A549 (cell line): ENCODE data around the gene CORO2B. TPM values are rescaled to one million over a fixed set of nuclear protein-coding genes. Genes with fewer than 3 reads are reported as not detected.

Experiments used
- ATAC-seq, 2 experiments: fragments of 200-7000 bp in 1 of 2; fragments of >200 bp in 1 of 2; cut with Nextera tagmentation in 1 of 2; cut with Tn5 transposase in 1 of 2; 3 replicates each; pipeline versions ENCODE4 v1.8.0 to v1.9.1; 2018 to 2020; ENCODE audit warnings: mild to moderate bottlenecking in 1 of 2, moderate library complexity in 1 of 2
- CTCF ChIA-PET: fragments of 300-600 bp; sonication (Branson Sonifier 250); formaldehyde crosslinking; extraction: SDS; loops from one replicate; lab custom pipeline; 2021; ENCODE audit warnings: antibody characterized with exemption, inconsistent platforms; lab: Yijun Ruan, JAX
- POLR2A ChIA-PET: fragments of 350-600 bp; formaldehyde crosslinking; extraction: SDS; loops from one replicate; lab custom pipeline; 2021; ENCODE audit warnings: antibody characterized with exemption, inconsistent platforms; lab: Yijun Ruan, JAX
- DNase-seq, 2 experiments: peaks; one replicate each; pipeline versions ENCODE4 v3.0.0 to v3.0.0-alpha.2; 2011 to 2016; ENCODE audit warnings: low read depth in 1 of 2, low spot score in 1 of 2
- FAIRE-seq: peaks from 2 replicates; lab custom pipeline; 2011; peaks lifted over from hg19 to GRCh38; lab: Jason Lieb, UNC
- H3K27ac ChIP-seq, 2 experiments: fragments of >200 bp; sonication (Bioruptor Twin); formaldehyde crosslinking; 3 replicates each; pipeline ENCODE4 v1.5.1; 2016 to 2017
- H3K4me1 ChIP-seq: fragments of >200 bp; sonication (Bioruptor Twin); formaldehyde crosslinking; 3 replicates; pipeline ENCODE4 v1.6.1; 2016
- H3K4me2 ChIP-seq: fragments of >200 bp; sonication (Bioruptor Twin); formaldehyde crosslinking; 3 replicates; pipeline ENCODE4 v1.6.1; 2016
- H3K4me3 ChIP-seq: fragments of >200 bp; sonication (Bioruptor Twin); formaldehyde crosslinking; 3 replicates; pipeline ENCODE4 v1.5.1; 2016
- H3K9me3 ChIP-seq: fragments of >200 bp; sonication (Bioruptor Twin); formaldehyde crosslinking; 3 replicates; pipeline ENCODE4 v1.6.1; 2016
- CBX8 ChIP-seq: fragments of 200-600 bp; sonication (generic); IDR thresholded peaks from 2 replicates; pipeline ENCODE4 v1.6.1; 2016
- CHD2 ChIP-seq: fragments of 150-350 bp; IDR thresholded peaks from 2 replicates; pipeline ENCODE4 v1.6.1; 2014; ENCODE audit warnings: low read length; ENCODE audit not compliant: partially characterized antibody
- EHF ChIP-seq: fragments of 250-450 bp; sonication (Bioruptor Pico); IDR thresholded peaks from 2 replicates; pipeline ENCODE4 v1.5.0; 2020; ENCODE audit warnings: mild to moderate bottlenecking
- EHMT2 ChIP-seq: fragments of 200-600 bp; sonication (generic); IDR thresholded peaks from 2 replicates; pipeline ENCODE4 v1.6.1; 2016; ENCODE audit warnings: antibody characterized with exemption, low read depth, mild to moderate bottlenecking, moderate library complexity
- ESRRA ChIP-seq: fragments of 150-350 bp; IDR thresholded peaks from 2 replicates; pipeline ENCODE4 v1.6.1; 2014; ENCODE audit warnings: mild to moderate bottlenecking, low read length, borderline replicate concordance
- FOSB ChIP-seq: fragments of 250-450 bp; sonication (Bioruptor Pico); IDR thresholded peaks from 2 replicates; pipeline ENCODE4 v1.5.0; 2020; ENCODE audit warnings: mild to moderate bottlenecking, moderate library complexity
- FOXS1 ChIP-seq: fragments of 250-450 bp; sonication (Bioruptor Pico); IDR thresholded peaks from 2 replicates; pipeline ENCODE4 v1.5.0; 2020; ENCODE audit warnings: mild to moderate bottlenecking, moderate library complexity
- GATA3 ChIP-seq: IDR thresholded peaks from 2 replicates; pipeline ENCODE4 v1.6.1; 2012; ENCODE audit warnings: borderline replicate concordance
- HDAC2 ChIP-seq: fragments of 200-600 bp; sonication (generic); IDR thresholded peaks from 2 replicates; pipeline ENCODE4 v1.6.1; 2016
- HES2 ChIP-seq: fragments of >200 bp; sonication (Bioruptor Twin); formaldehyde crosslinking; IDR thresholded peaks from 2 replicates; pipeline ENCODE4 v1.6.1; 2016
- HEYL ChIP-seq: fragments of 250-450 bp; sonication (Bioruptor Pico); IDR thresholded peaks from 2 replicates; pipeline ENCODE4 v1.8.0; 2021; ENCODE audit warnings: mild to moderate bottlenecking, moderate library complexity
- JUNB ChIP-seq: fragments of >200 bp; sonication (Bioruptor Twin); formaldehyde crosslinking; IDR thresholded peaks from 2 replicates; pipeline ENCODE4 v1.6.1; 2016
- MAZ ChIP-seq: fragments of 150-350 bp; IDR thresholded peaks from 2 replicates; pipeline ENCODE4 v1.6.1; 2014; ENCODE audit warnings: antibody characterized with exemption, low read depth, low read length, borderline replicate concordance
- MYC ChIP-seq: IDR thresholded peaks from 2 replicates; pipeline ENCODE4 v1.6.1; 2012; ENCODE audit warnings: mild to moderate bottlenecking, inconsistent platforms, low read length, improper control_type of control experiment, borderline replicate concordance
- NPAS2 ChIP-seq: fragments of 250-450 bp; sonication (Bioruptor Pico); IDR thresholded peaks from 2 replicates; pipeline ENCODE4 v1.8.0; 2022; ENCODE audit warnings: mild to moderate bottlenecking, moderate library complexity, borderline replicate concordance
- PBX3 ChIP-seq: IDR thresholded peaks from 2 replicates; pipeline ENCODE4 v1.6.1; 2012
- PHF8 ChIP-seq: fragments of 200-600 bp; sonication (generic); IDR thresholded peaks from 2 replicates; pipeline ENCODE4 v1.6.1; 2016; ENCODE audit warnings: low read depth, mild to moderate bottlenecking, antibody characterized with exemption, moderate library complexity, borderline replicate concordance
- RARB ChIP-seq: fragments of 250-450 bp; sonication (Bioruptor Pico); IDR thresholded peaks from 2 replicates; pipeline ENCODE4 v1.8.0; 2021; ENCODE audit warnings: mild to moderate bottlenecking, moderate library complexity
- TP53 ChIP-seq: fragments of 250-450 bp; sonication (Bioruptor Pico); IDR thresholded peaks from 2 replicates; pipeline ENCODE4 v1.5.0; 2021; ENCODE audit warnings: mild to moderate bottlenecking, moderate library complexity
- USF2 ChIP-seq: fragments of 450-650 bp; IDR thresholded peaks from 2 replicates; pipeline ENCODE4 v1.6.1; 2014; ENCODE audit warnings: antibody characterized with exemption
- ZFP36 ChIP-seq: fragments of 450-650 bp; IDR thresholded peaks from 2 replicates; pipeline ENCODE4 v1.6.1; 2014; ENCODE audit warnings: borderline replicate concordance; ENCODE audit not compliant: partially characterized antibody
- ZSCAN20 ChIP-seq: fragments of 250-450 bp; sonication (Bioruptor Pico); IDR thresholded peaks from 2 replicates; pipeline ENCODE4 v1.8.0; 2022; ENCODE audit warnings: mild to moderate bottlenecking, moderate library complexity
- WGBS: methylation state at CpG from one replicate; pipeline ENCODE4 v1.1.6; 2017; ENCODE audit errors: missing lambda C conversion rate; 5-methylcytosine and 5-hydroxymethylcytosine counted together
- polyA plus RNA-seq, 4 experiments: library from polyadenylated mRNA; depleted of rRNA in 3 of 4; stranded (reverse); fragments of >200 nt; fragmentation: RNase III in 1 of 4; extraction: RNeasy Plus Mini Kit Qiagen cat#74134 plus additional on column Dnase treatment in 1 of 4; gene quantifications; 2 replicates in 3 of 4; 3 replicates in 1 of 4; pipeline ENCODE4 v1.2.3, GENCODE V29; 2011 to 2017
- TF ChIP-seq, protein P1 (sequence below): fragments of 250-450 bp; sonication (Bioruptor Pico); IDR thresholded peaks from 2 replicates; pipeline ENCODE4 v1.5.0; 2020; ENCODE audit warnings: low read depth, mild to moderate bottlenecking, moderate library complexity

Gene CORO2B
- polyA plus RNA-seq, 2 of the 4 experiments (the other 2 are of a cell fraction): 2.0 to 2.3 TPM

DNA sequence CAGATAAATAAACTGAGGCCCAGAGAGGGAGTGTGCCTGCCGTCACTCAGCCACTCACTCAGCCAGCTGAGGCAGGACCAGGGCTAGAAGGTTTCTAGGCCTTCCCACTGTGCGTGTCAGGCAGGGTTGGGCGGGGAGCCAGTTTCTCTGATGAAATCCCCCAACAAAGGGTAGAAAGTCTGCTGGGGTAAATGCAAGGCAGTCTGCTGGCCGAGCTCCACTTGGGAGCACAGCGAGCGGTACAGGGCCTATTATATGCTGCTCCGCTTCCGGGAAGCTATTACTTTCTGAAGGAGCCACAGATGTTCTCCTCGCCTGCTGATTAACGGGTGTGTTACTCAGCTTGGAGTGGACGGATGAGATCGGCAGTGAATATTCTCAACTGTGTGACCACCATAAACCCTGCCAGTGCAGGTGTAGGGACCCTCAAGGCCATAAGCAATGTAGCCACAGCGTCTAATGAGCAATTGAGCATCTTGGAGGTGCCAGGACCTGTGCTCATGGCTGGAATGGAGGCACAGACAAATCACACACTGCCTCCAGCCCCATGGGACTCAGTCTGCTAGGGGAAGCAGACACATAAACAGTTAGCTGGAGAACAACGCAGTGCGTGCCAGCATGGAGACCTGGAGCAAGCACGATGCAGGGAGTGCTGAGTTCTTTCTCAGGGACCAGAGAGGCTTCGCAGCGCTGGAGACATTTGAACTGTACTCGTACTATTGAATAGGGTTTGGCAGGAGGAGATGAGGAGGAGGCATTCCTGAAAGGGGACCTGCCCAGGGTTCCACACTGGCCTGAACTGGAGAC is 42.1 kb downstream of the CORO2B start:
- H3K4me1 ChIP-seq: 0 out of 3 replicates have a peak, but pooled peaks cover 3% of the 10 kb centered on the region
- FAIRE-seq: no peak
- ChIA-PET POLR2A (no interaction called here), CTCF (interaction anchor here (0.6 to 1.9 kb wide), 9 partner anchors 8 to 1887 kb away, joined by 3 to 8 read pairs (median 4); no protein-coding TSS in a partner anchor)
- no peak; a peak in 1 of 6 replicates for ATAC-seq
- H3K27ac ChIP-seq: no peak overlapping the region
- DNase-seq: no peak
- TF ChIP-seq CHD2: no peak
- TF ChIP-seq HDAC2: no peak
- no peak for TF ChIP-seq NPAS2 (CRISPR knock-in tag)
- TF ChIP-seq PHF8: no peak
- TF ChIP-seq USF2: no peak
- no peak for TF ChIP-seq JUNB
- no peak for TF ChIP-seq FOSB (CRISPR knock-in tag)
- no peak for TF ChIP-seq FOXS1 (CRISPR knock-in tag)
- TF ChIP-seq MYC: no peak
- TF ChIP-seq RARB (CRISPR knock-in tag): no peak
- TF ChIP-seq ZSCAN20 (CRISPR knock-in tag): no peak
- TF ChIP-seq, all 56 proteins: peak for 0
- H3K9me3 ChIP-seq: no peaks in the 10 kb centered on the region
- WGBS: 88% methylated on average over 19 of the region's 19 CpGs
- H3K4me3 ChIP-seq: no peak overlapping the region
- no peak overlapping the region for H3K4me2 ChIP-seq

DNA sequence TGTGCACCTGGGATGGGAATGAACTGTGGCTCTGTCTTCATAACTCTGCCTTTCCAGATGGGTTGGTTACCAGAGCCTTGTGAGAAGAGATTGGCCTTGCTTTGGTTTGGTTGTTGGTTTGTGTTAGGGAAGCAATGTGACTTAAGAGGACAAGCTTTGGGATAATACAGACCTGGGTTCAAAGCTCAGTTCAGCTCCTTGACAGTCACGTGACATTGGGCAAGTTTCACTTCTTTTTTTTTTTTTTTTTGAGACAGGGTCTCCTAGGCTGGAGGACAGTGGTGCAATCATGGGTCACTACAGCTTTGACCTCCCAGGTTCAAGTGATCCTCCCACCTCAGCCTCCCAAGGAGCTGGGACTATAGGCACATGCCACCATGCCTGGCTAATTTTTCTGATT is 42.7 kb downstream of the CORO2B start:
- ATAC-seq: no peak
- no peak for FAIRE-seq
- TF ChIP-seq GATA3 (no peak), MAZ (no peak), TP53 (CRISPR knock-in tag) (no peak), HEYL (no peak)
- CTCF ChIA-PET: interaction anchor here (0.6 to 1.7 kb wide), 5 partner anchors 9 to 1886 kb away, joined by 3 to 8 read pairs (median 4); no protein-coding TSS in a partner anchor
- Histone ChIP-seq H3K9me3 (no peaks in the 10 kb centered on the region), H3K4me1 (0 out of 3 replicates have a peak, but pooled peaks cover 3% of the 10 kb centered on the region), H3K27ac (no peak overlapping the region), H3K4me3 (no peak overlapping the region), H3K4me2 (no peak overlapping the region)
- no peak for DNase-seq
- POLR2A ChIA-PET: no interaction called here
- WGBS: 63% methylated on average over 1 of the region's 1 CpG

GRCh38 chr15:68623301-68623892 is 44.6 kb downstream of the CORO2B start:
- Histone ChIP-seq H3K27ac (no peak overlapping the region), H3K4me1 (no peaks in the 10 kb centered on the region), H3K4me2 (no peak overlapping the region), H3K9me3 (no peaks in the 10 kb centered on the region), H3K4me3 (no peak overlapping the region)
- no peak for ATAC-seq
- POLR2A ChIA-PET: no interaction called here
- CTCF ChIA-PET: interaction anchor here (1.0 to 2.2 kb wide), 6 partner anchors 14 to 252 kb away, joined by 3 to 9 read pairs (median 4); no protein-coding TSS in a partner anchor
- TF ChIP-seq PBX3 (no peak), EHF (CRISPR knock-in tag) (no peak), ESRRA (no peak), EHMT2 (no peak), HEYL (no peak), HDAC2 (no peak), ZFP36 (no peak), CBX8 (no peak), HES2 (no peak), FOSB (CRISPR knock-in tag) (no peak), TP53 (CRISPR knock-in tag) (no peak), USF2 (no peak)
- TF ChIP-seq, protein P1, sequence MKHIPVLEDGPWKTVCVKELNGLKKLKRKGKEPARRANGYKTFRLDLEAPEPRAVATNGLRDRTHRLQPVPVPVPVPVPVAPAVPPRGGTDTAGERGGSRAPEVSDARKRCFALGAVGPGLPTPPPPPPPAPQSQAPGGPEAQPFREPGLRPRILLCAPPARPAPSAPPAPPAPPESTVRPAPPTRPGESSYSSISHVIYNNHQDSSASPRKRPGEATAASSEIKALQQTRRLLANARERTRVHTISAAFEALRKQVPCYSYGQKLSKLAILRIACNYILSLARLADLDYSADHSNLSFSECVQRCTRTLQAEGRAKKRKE (CRISPR knock-in tag): no peak
- FAIRE-seq: no peak
- no peak for DNase-seq
- WGBS: 84% methylated on average over 12 of the region's 13 CpGs
